ENCODE data around the gene DNM2.
A peak's percentile ranks its signal among the peaks of the same experiment; 100 is the strongest.

DNM2 gene

GRCh38 chr19:10830931-10831779 lies 113.3 kb downstream of the DNM2 start:
- H3K4me3 ChIP-seq (ENCODE audit: control insufficient read depth, low read depth, low read length), result no peak overlapping the region
- no peak for DNase-seq (ENCODE audit: low read depth)
- no peak for TF ChIP-seq CTCF (IDR thresholded peaks at IDR 0.05; ENCODE audit: control insufficient read depth, insufficient read depth, low read depth, low read length, missing control alignments)

- H3K4me3 ChIP-seq (ENCODE audit: control insufficient read depth, low read depth, low read length), result no peak overlapping the region
- TF ChIP-seq CTCF (IDR thresholded peaks at IDR 0.05; ENCODE audit: control insufficient read depth, insufficient read depth, low read depth, low read length, missing control alignments), result no peak
- DNase-seq (ENCODE audit: low read depth), result no peak
These were observed 114.4 kb downstream of the DNM2 start for GRCh38 chr19:10831987-10832938.

DNA sequence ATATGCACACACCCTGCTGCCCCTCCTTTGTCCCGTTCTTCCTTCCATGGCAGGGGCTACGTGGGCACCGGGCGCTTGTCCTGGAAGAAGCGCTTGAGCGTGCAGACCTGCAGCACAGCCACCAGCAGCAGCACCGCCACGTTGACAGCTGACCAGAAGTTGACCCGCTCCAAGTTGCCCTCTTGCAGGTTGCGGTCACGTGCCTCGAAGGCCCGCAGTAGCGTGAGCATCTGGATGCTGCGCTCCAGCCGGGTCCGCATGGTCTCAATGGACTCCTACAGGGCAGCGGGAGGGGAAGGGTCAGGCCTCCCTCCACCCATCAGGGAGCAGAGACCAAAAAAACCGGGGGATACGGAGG lies 115.0 kb downstream of the DNM2 start:
- no peak overlapping the region for H3K4me3 ChIP-seq (ENCODE audit: control insufficient read depth, low read depth, low read length)
- no peak for DNase-seq (ENCODE audit: low read depth)
- no peak for TF ChIP-seq CTCF (IDR thresholded peaks at IDR 0.05; ENCODE audit: control insufficient read depth, insufficient read depth, low read depth, low read length, missing control alignments)

DNA sequence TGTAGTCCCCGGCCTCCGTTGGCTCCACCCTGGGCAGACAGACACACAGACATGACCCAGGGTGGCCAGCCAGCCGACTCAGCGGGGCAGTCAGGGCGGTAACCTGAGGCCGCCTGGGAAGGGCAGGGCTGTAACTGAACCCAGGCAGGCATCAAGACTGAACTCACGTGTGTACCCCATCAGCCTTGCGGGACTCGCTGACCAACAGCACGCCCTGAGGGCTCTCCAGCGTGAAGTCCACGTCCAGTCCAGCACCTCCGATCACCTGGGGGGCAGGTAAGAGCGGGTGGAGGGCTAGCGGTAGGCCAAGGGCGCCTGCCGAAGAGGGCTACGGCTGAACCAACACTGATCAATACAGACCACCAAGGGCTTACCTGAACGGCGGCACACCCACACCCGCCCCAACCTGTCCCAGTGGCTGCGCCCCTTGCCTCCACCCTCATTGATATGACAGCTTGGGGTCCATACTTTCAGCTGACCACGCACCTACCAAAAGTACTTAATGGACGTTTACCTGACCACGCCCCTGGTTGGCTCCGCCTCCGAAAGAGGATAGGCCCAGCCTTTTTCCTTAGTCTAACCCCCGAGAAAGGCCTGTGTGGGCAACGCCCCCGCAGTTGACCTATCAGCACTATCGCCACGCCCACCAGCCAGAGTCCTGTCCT lies 117.3 kb downstream of the DNM2 start:
- DNase-seq (ENCODE audit: low read depth), result no peak
- peak overlapping the region; percentile 38 for H3K4me3 ChIP-seq (ENCODE audit: control insufficient read depth, low read depth, low read length)
- TF ChIP-seq CTCF (IDR thresholded peaks at IDR 0.05; ENCODE audit: control insufficient read depth, insufficient read depth, low read depth, low read length, missing control alignments), result no peak

- peak; percentile 94 for DNase-seq (ENCODE audit: low read depth)
- peak within 1 kb of the TSS; percentile 84 for H3K4me3 ChIP-seq (ENCODE audit: control insufficient read depth, low read depth, low read length)
These were observed 118.0 kb downstream of the DNM2 start, which contains the start of gene TMED1 for GRCh38 chr19:10835754-10836478. Gene TMED1 (minus strand): TSS chr19:10836212. CDS start chr19:10836191, 21 bp downstream.

More at GRCh38 chr19:10835754-10836478, 118.0 kb downstream of the DNM2 start, which contains the start of gene TMED1:
- no peak for TF ChIP-seq CTCF (IDR thresholded peaks at IDR 0.05; ENCODE audit: control insufficient read depth, insufficient read depth, low read depth, low read length, missing control alignments)
